KMS-11 (cell line): ENCODE results near the gene TAF1C.

Experiments
- H2AFZ ChIP-seq: fragments of 200-600 bp; sonication (generic); 2 replicates; pipeline ENCODE4 v1.6.1; 2016; ENCODE audit warnings: antibody characterized with exemption, mixed run types, low read depth
- H3K27ac ChIP-seq: fragments of 200-600 bp; sonication (generic); 2 replicates; pipeline ENCODE4 v1.6.1; 2016; ENCODE audit warnings: mild to moderate bottlenecking, mixed run types
- H3K27me3 ChIP-seq: fragments of 200-600 bp; sonication (generic); 2 replicates; pipeline ENCODE4 v1.6.1; 2017; ENCODE audit warnings: mild to moderate bottlenecking, low read depth, mixed run types, moderate library complexity; ENCODE audit not compliant: insufficient read depth
- H3K36me3 ChIP-seq: fragments of 200-600 bp; sonication (generic); 2 replicates; pipeline ENCODE4 v1.6.1; 2017; ENCODE audit warnings: mild to moderate bottlenecking, mixed run types; ENCODE audit not compliant: insufficient read depth
- H3K4me1 ChIP-seq: fragments of 200-600 bp; sonication (generic); 2 replicates; pipeline ENCODE4 v1.6.1; 2016; ENCODE audit warnings: mild to moderate bottlenecking, low read depth, mixed run types; ENCODE audit not compliant: poor library complexity, severe bottlenecking
- H3K4me2 ChIP-seq: fragments of 200-600 bp; sonication (generic); 2 replicates; pipeline ENCODE4 v1.7.0; 2016; ENCODE audit warnings: mild to moderate bottlenecking, mixed run types
- H3K4me3 ChIP-seq: fragments of 200-600 bp; sonication (generic); IDR thresholded peaks from 2 replicates; pipeline ENCODE4 v1.6.1; 2017; ENCODE audit warnings: low read depth, low read length, mixed read lengths; ENCODE audit not compliant: insufficient read depth
- H3K79me2 ChIP-seq: fragments of 200-600 bp; sonication (generic); 2 replicates; pipeline ENCODE4 v1.6.1; 2016; ENCODE audit warnings: low read depth, mixed run types; ENCODE audit not compliant: insufficient read depth
- H3K9ac ChIP-seq: fragments of 200-600 bp; sonication (generic); 2 replicates; pipeline ENCODE4 v1.6.1; 2016; ENCODE audit warnings: mild to moderate bottlenecking, mixed run types
- H4K20me1 ChIP-seq: fragments of 200-600 bp; sonication (generic); 2 replicates; pipeline ENCODE4 v1.6.1; 2016; ENCODE audit warnings: mild to moderate bottlenecking, mixed run types; ENCODE audit not compliant: insufficient read depth
- CTCF ChIP-seq: fragments of 200-600 bp; sonication (generic); conservative IDR thresholded peaks from 2 replicates; pipeline ENCODE4 v1.6.1; 2017; ENCODE audit warnings: low read depth, mild to moderate bottlenecking, antibody characterized with exemption, low read length, moderate library complexity, mixed read lengths

The TAF1C gene

GRCh38 chr16:84232969-84233368, 46.1 kb upstream of the TAF1C start:
- Histone ChIP-seq H3K27ac (no peak overlapping the region), H2AFZ (no peak overlapping the region), H3K4me1 (no peaks in the 10 kb centered on the region), H4K20me1 (no peaks in the 10 kb centered on the region), H3K9ac (no peak overlapping the region), H3K27me3 (peaks cover 80% of the 10 kb centered on the region), H3K4me3 (no peak overlapping the region), H3K36me3 (no peaks in the 10 kb centered on the region), H3K4me2 (no peak overlapping the region), H3K79me2 (no peaks in the 10 kb centered on the region)
- no peak for TF ChIP-seq CTCF

GRCh38 chr16:84232060-84232459, 45.2 kb upstream of the TAF1C start:
- H3K36me3 ChIP-seq, result no peaks in the 10 kb centered on the region
- H2AFZ ChIP-seq, result no peak overlapping the region
- no peak for TF ChIP-seq CTCF
- H3K27ac ChIP-seq, result no peak overlapping the region
- H4K20me1 ChIP-seq, result no peaks in the 10 kb centered on the region
- peaks cover 77% of the 10 kb centered on the region for H3K27me3 ChIP-seq
- no peaks in the 10 kb centered on the region for H3K4me1 ChIP-seq
- H3K4me2 ChIP-seq, result no peak overlapping the region
- no peaks in the 10 kb centered on the region for H3K79me2 ChIP-seq
- no peak overlapping the region for H3K9ac ChIP-seq
- no peak overlapping the region for H3K4me3 ChIP-seq

- H3K27ac ChIP-seq, result no peak overlapping the region
- no peaks in the 10 kb centered on the region for H4K20me1 ChIP-seq
- H3K4me2 ChIP-seq, result no peak overlapping the region
Observed at GRCh38 chr16:84229471-84229870, 42.6 kb upstream of the TAF1C start.

GRCh38 chr16:84228256-84228838, 41.5 kb upstream of the TAF1C start:
- Histone ChIP-seq H3K4me3 (no peak overlapping the region), H3K27me3 (peaks cover 54% of the 10 kb centered on the region), H4K20me1 (no peaks in the 10 kb centered on the region), H3K4me1 (no peaks in the 10 kb centered on the region), H3K9ac (no peak overlapping the region), H2AFZ (no peak overlapping the region), H3K79me2 (no peaks in the 10 kb centered on the region), H3K27ac (no peak overlapping the region), H3K36me3 (no peaks in the 10 kb centered on the region), H3K4me2 (no peak overlapping the region)
- no peak for TF ChIP-seq CTCF

More at GRCh38 chr16:84229471-84229870, 42.6 kb upstream of the TAF1C start:
- no peaks in the 10 kb centered on the region for H3K4me1 ChIP-seq
- no peak overlapping the region for H3K9ac ChIP-seq
- H3K4me3 ChIP-seq, result no peak overlapping the region
- H3K79me2 ChIP-seq, result no peaks in the 10 kb centered on the region
- H3K36me3 ChIP-seq, result no peaks in the 10 kb centered on the region
- TF ChIP-seq CTCF, result no peak
- H3K27me3 ChIP-seq, result peaks cover 56% of the 10 kb centered on the region
- no peak overlapping the region for H2AFZ ChIP-seq
